Epithelial cell of alveolus of lung (primary cell): ENCODE data around the gene SLC18A3. TPM values are rescaled to one million over a fixed set of nuclear protein-coding genes. Genes with fewer than 3 reads are reported as not detected.

ENCODE experiments used
- total RNA-seq: library from RNA; depleted of rRNA; stranded (reverse); fragments of >200 nt; gene quantifications from 2 replicates; pipeline ENCODE4 v1.2.1, GENCODE V29; 2015

Gene SLC18A3
- total RNA-seq: not detected in 2 replicates

DNA sequence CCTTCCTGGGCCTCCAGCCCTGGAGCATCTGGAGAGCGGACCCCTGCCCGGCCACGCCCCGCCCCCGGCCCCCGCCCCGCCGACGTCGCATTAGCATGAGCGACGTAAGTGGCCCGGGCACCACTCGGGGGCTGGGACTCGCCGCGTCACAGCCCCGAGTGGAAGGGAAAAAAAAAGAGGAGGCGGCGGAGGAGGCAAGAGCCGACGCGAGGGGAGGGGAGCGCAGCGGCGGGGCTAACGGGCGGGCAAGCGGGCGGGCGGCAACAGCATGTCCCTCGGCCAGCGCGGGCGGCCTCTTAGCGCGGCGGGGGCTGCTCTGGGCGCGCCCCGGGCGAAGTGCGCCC lies at the start of gene SLC18A3:
Gene SLC18A3 (plus strand): TSS at position 197 of the 344 bp plus-strand sequence. CDS start 431 bp downstream, outside the sequence.

DNA sequence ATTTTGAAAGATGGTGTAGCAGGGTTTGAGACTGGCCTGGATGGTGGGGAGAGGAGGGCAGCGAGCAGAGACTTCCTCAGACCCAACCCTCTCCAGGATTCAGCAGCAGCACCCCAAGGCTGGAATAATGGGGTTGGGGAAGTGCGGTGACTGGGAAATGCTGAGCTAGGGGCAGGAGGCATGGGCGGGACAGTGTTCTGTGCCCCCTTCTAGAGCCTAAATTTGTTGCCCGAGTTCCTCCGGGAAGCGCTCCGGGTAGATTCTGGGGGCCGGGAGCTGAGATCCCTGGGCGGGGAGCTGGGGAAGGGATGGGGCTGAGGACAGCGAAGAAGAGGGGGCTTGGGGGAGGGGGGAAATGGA lies 3.8 kb downstream of the SLC18A3 start, which contains the start of gene CHAT:
Gene CHAT (plus strand): TSS at position 156 of the 360 bp plus-strand sequence. CDS start 153 bp downstream, at position 309.

Other genes starting within 250 kb of the SLC18A3 start
- gene DRGX, start 214.2 kb upstream of the SLC18A3 start, total RNA-seq: not detected in 2 replicates
- 4.9 and 7.3 TPM in 2 replicates for gene ERCC6, start 71.2 kb upstream of the SLC18A3 start, total RNA-seq
- gene CHAT, start 3.7 kb downstream of the SLC18A3 start, total RNA-seq: not detected in 2 replicates
- not detected in 2 replicates for gene C10orf53, start 69.3 kb downstream of the SLC18A3 start, total RNA-seq
- 0.13 and 1.0 TPM in 2 replicates for gene OGDHL, start 152.0 kb downstream of the SLC18A3 start, total RNA-seq